Measurements from ENCODE around the gene FSTL4.

- no peak for TF ChIP-seq CTCF (IDR thresholded peaks at IDR 0.05 in 4 of 5, conservative IDR thresholded peaks at IDR 0.05 in 1 of 5)
- no peak for TF ChIP-seq POLR2A (IDR thresholded peaks at IDR 0.05)
These were observed 58.1 kb downstream of the FSTL4 start for GRCh38 chr5:133554279-133554678.

Data from gastrocnemius medialis (tissue), 4 donors.